HUDEP-2 (cell line): ENCODE measurements around the gene F11.
"Not testable (repeated sequence)": the region's sequence is repeated elsewhere in the genome, so short reads cannot be mapped to it uniquely, and the experiment has no call there.

ENCODE experiments used
- DNase-seq, 76 experiments: peaks; one replicate each; lab custom pipeline; 2025; ENCODE audit not compliant: unreplicated experiment in 76 of 76; lab: John Stamatoyannopoulos, UW

The F11 gene

DNA sequence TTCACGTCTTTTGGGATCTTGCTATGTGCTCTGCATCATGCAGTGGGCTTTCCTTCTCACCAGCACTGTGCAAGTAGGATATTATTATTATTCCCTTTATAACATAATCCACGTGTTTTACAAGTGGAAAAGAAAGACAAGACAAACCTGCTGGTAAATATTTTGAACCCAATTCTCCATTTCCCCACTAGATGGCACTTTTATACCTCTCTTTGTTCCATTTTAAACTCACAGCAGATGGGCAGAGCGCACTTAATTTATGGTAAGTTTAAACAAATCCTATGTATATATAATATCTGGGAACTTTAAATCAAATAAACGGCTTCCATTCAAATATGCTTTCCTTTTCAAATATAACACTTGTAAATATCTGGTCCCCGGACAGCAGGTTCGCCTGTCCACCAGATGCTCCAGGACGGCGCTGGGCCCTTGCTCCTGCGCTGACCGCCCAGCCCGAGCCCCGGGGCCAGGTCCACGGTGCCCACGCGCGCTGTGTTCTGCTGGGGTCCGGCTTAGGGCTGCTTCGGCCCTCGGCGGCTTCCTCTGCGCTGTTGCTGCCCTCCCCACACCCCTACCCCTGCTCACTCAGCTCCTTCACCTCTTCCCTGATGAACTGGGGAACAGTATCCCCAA lies 31.1 kb downstream of the F11 start:
- DNase-seq = peak in 18 of 76 experiments; percentile 1 to 31 (median 9)

DNA sequence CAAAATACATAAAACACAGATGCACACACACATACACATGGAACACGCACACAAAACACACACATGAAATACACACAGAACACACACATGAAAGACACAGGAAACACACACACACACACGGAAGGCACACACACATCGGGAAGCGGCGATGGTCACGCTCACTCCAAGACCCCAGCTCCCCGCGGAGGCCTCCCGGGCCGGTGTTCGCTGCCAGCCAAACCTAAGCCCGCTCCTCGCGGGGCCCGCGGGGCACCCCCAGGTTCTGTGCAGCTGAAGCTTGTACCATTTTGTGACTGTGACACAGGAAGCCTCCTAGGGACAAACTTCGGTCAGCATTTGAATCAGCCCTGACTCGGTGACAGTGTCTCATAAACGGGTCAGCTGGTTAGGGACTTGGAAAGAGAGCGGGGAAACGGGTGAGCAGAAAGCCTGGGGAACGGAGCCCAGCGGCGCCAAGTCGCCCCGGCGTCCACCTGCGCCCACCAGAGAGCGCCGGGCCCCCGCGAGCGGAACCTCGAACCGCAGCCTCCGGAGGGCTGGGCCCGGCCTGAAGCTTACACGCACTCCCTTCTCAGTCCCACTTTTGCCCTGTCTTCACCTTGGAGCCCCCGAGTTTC lies 32.1 kb downstream of the F11 start:
- DNase-seq = no peak

DNA sequence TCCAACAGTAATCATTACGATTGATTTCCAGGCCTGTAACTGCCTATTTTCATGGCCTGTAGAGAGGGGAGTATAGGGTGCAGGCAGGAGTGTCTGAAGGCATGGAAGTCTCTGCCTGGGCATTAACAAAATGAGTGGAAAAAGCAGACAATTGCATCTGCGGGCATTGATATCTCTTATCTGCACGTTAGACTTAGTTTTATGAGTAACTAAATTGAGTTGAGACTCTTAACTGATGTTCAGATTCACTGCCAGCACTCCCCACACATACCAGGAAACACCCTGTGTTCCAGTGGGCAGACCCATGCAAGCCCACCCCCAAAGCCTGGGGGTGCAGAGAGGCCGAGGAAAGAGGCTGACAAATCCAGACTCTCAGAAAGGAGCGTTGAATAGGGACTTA lies 33.3 kb downstream of the F11 start:
- no peak for DNase-seq

DNA sequence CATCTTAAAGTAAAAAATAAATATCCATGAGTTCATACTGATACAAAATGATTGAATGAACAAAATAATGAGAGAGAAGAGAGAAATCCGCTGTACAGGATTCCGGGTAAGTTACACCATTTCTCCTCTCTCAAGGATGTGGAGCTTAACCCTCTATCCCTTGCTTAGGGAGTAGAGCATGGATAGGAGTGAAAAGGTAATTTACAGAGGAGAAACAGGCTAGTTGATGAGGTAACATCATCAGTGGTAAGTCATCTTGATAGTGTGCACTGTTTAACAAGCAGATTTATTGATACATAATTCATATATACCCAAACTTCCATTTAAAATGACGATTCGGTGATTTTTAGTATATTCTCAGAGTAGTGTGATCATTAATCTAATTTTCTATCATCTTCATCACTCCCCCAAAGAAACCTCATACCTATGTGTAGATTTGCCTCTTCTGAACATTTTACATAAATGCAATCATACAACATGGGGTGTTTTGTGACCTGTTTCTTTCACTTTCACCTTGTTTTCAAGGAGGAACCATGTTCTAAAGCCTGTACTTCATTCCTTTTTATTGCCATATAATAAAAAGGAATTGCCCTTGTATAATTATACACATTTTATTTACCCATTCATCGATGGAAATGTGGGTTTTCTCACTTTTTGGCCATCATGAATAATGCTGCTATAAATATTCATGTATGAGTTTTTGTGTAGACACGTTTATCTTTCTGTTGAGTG lies 34.8 kb downstream of the F11 start:
- DNase-seq = no peak

DNA sequence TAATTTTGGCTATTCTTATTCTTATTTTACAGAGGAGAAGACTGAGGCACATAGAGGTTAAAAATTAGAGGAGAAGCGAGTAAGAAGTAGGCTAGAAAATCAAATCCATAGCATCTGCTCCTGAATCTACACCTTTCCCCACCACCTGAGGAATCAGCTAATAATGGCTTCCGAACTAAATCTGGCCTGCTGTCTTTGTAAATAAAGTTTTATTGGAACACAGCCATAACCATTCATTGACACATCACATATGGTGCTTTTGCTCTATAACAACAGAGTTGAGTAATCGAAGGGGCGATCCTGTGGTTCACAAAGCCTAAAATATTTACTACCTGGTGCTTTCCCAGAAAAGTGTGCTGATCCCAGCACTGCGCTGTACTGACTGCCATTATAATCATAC lies 38.2 kb downstream of the F11 start:
- DNase-seq = no peak

DNA sequence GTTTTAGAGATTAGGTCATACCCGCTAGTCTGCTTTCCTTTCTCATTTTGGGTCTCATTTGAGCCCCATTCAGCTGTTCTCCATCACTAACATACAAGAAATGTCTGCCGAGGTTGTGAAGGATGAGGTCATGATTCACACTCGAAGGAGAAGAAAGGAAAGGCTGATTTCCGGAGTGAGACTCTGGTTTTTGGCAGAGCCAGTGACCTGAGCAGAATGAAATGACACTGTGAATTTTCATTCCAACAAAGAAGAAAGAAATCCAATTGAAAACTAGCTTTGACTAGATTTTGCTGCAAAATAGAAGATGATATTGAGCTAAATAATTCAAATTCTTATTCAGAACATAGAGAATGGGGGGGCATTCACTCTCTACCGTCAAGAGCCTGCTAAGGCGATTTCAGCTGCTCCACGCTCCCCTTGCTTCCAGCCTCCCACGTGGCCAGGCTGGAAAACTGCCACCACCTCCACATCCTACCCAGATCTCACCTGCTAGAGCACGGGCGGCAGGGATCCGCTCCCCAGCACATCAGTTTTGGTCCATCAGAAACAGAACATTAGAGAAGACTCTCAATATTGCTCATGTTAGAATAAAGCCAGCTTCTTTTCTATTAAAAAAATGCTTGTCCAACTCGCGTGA lies 39.0 kb downstream of the F11 start:
- no peak for DNase-seq

DNA sequence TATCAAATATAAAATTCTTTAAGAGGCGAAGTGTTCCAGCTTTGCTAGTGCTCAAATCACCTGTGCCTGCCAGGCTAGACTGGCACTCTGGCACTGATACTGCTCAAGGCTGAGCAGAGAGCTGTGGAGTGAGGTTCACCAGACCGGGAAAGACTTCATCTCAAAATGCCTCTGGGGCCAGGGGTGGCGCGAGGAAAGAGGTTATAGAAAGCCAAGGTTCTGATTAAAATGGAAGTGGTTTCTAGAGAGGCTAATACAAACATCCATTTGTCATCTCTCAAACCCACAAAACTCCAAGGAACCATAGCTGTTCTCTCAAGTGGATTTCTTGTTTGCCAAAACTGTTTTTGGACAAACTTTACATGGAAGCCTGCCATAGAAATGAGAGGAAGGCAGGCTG lies 41.5 kb downstream of the F11 start:
- DNase-seq = no peak

DNA sequence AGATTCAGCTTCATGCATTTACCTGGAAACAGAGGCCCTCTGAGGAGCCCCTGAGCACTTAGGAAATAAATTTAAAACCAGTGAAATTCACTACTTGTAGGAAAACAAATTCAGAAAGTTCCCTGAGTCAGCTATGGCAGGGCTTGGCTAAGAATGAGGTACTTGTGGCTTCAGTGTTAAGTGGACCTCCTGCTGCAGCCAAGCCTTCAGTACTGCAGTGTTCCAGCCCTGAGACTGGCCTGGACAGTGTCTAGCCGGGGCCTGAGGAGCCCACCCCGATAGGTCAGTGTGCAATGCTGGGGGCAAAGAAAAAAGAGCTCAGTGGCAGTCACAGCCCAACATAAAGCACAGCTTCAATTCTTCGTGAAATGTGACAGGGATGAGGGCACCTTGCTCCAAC lies 41.9 kb downstream of the F11 start:
- no peak for DNase-seq

DNA sequence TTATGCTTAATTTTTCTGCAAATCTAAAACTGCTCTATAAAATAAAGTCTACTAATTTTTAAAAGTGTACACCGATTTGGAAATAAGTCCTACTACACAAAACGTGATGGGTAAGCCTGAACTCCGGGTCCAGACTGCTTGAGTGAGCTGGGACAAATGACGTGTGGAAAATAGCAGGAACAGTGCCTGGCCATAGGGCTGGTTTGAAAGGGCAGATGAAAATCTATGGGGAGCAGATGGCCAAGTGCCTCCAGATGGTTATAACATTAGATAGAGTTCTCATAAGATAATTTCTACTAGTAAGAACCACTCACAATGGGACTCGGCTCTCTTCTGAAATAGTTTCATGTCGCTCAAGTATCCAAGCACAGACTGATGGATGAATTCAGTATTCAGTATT lies 52.5 kb downstream of the F11 start:
- no peak for DNase-seq

DNA sequence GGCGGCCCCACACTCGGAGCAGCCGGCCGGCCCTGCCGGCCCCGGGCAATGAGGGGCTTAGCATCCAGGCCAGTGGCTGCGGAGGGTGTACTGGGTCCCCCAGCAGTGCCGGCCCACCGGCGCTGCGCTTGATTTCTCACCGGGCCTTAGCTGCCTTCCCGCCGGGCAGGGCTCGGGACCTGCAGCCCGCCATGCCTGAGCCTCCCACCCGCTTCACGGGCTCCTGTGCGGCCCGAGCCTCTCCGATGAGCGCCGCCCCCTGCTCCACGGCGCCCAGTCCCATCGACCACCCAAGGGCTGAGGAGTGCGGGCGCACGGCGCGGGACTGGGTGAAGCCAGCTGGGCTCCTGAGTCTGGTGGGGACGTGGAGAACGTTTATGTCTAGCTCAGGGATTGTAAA lies 58.7 kb downstream of the F11 start:
- not testable (repeated sequence) for DNase-seq

DNA sequence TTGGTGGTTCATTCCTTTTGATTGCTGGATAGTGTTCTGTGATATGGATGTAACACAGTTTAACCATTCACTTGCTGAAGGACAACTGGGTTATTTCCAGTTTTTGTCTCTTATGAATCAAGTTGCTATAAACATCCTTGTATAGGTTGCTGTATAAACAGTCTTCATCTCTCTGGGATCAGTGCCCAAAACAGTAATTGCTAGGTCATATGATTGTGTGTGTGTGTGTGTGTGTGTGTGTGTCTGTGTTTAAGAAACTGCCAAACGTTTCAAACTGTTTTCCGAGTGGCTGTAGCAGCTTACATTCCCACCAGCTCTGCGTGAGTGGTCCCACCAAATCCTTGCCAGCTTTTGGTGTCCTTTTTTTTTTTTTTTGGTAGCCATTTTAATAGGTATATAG lies 60.4 kb downstream of the F11 start:
- no peak for DNase-seq

DNA sequence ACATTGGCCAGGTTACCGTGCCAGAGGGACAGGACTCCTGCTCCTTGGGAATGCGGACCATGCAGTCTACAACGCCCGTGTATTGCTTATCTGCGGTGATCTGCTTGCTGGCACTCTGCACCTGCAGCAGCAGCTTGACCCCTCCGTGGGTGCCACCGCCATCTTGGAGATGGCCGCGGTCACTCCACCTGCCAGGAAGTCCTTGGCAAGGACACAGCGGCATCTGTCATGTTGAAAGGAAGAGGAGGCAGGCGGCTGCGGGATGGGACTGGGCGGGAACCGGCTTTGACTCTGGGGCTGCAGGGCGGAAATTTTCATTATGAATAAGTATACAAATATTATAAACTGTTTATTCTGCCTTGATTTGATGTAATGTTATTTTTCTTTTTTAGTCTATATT lies 63.4 kb downstream of the F11 start:
- no peak for DNase-seq

DNA sequence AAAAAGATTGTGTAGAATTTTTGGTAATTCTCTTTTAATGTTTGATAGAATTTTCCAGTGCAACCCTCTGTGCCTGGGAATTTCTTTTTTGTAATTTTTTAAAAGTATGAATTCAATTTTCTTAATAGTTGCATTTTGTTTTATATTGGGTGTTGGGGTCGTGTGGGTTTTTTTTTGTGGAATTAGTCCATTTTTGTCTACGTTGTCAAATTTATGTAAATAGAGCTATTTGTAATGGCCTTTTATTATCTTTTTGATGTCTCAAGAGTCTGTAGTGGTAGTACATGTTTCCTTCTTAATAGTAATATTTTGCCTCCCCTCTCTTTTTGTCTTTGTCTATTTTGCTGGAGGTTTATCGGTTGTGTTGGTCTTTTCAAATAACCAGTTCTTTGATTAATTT lies 64.4 kb downstream of the F11 start:
- DNase-seq = no peak

DNA sequence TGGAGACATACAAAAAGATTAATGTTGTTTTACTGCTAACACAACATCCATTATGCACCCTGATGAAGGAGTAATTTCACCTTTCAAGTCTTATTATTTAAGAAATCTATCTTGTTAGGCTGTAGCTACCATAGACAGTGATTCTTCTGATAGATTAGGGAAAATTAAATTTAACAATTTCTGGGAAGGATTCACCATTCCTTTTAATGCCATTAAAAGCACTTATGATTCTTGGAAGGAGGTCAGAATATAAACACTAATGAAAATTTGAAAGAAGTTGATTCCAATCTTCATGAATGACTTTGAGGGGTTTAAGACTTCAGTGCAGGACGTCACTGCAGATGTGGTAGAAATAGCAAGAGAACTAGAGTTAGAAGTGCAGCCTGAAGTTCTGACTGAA lies 69.8 kb downstream of the F11 start:
- DNase-seq = no peak
